DLD1 (cell line): ENCODE measurements around the gene IRF4.

Source experiments
- in situ Hi-C: cut with HindIII; loops from 2 replicates; pipeline ENCODE4 v1.10.0; 2017; ENCODE audit warnings: low sequenced_read_pairs

Gene IRF4

GRCh38 chr6:379410-380181 lies 12.0 kb upstream of the IRF4 start:
- in situ Hi-C loops: no loop called here

GRCh38 chr6:380234-381218 lies 11.0 kb upstream of the IRF4 start:
- in situ Hi-C loops: no loop called here

GRCh38 chr6:381742-382461 lies 9.7 kb upstream of the IRF4 start:
- in situ Hi-C loops: no loop called here

GRCh38 chr6:382883-383810 lies 8.4 kb upstream of the IRF4 start:
- in situ Hi-C loops: no loop called here

GRCh38 chr6:383856-384255 lies 7.7 kb upstream of the IRF4 start:
- in situ Hi-C loops: no loop called here

GRCh38 chr6:384898-385297 lies 6.7 kb upstream of the IRF4 start:
- in situ Hi-C loops: no loop called here

GRCh38 chr6:385614-386013 lies 5.9 kb upstream of the IRF4 start:
- in situ Hi-C loops: no loop called here

GRCh38 chr6:386688-387266 lies 4.8 kb upstream of the IRF4 start:
- in situ Hi-C loops: no loop called here

- in situ Hi-C loops: no loop called here
Observed at GRCh38 chr6:387293-387741, 4.2 kb upstream of the IRF4 start.

- in situ Hi-C loops: no loop called here
Observed at GRCh38 chr6:388202-388903, 3.2 kb upstream of the IRF4 start.

- in situ Hi-C loops: no loop called here
Observed at GRCh38 chr6:389143-389542, 2.4 kb upstream of the IRF4 start.

GRCh38 chr6:389622-390021 lies 1.9 kb upstream of the IRF4 start:
- in situ Hi-C loops: no loop called here

GRCh38 chr6:390914-391558 lies 516 bp upstream of the IRF4 start:
- in situ Hi-C loops: no loop called here

GRCh38 chr6:392441-393390 lies 1.2 kb downstream of the IRF4 start:
- in situ Hi-C loops: no loop called here

- in situ Hi-C loops: no loop called here
Observed at GRCh38 chr6:393391-394221, 2.1 kb downstream of the IRF4 start.

GRCh38 chr6:394641-395289 lies 3.2 kb downstream of the IRF4 start:
- in situ Hi-C loops: no loop called here
